ENCODE measurements around the gene ZFP36L2.
"Not testable (repeated sequence)": the region's sequence is repeated elsewhere in the genome, so short reads cannot be mapped to it uniquely, and the experiment has no call there.

ZFP36L2 gene

GRCh38 chr2:43190311-43191052, 35.9 kb downstream of the ZFP36L2 start:
- Histone ChIP-seq H3K27me3 (ENCODE audit: insufficient read depth, low read length) (no peaks in the 10 kb centered on the region), H3K9me3 (ENCODE audit: low read length) (no peaks in the 10 kb centered on the region), H3K4me3 (ENCODE audit: low read length) (no peak overlapping the region), H2AFZ (ENCODE audit: low read depth, low read length) (no peak overlapping the region), H3K36me3 (ENCODE audit: insufficient read depth, low read length) (no peaks in the 10 kb centered on the region), H3K4me1 (ENCODE audit: insufficient read depth, low read length) (no peaks in the 10 kb centered on the region)

DNA sequence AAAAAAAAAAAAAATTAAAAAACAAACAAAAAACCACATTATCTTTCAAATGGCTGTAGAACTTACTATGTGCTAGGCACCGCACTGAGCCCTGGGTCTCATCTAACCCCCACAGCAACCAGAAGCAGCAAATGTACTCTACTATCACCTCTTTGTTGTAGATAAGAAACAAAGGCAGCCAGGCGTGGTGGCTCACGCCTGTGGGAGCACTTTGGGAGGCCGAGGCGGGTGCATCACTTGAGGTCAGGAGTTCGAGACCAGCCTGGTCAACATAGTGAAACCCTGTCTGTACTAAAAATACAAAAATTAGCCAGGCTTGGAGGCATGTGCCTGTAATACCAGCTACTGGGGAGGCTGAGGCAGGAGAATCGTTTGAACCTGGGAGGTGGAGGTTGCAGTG, 36.5 kb downstream of the ZFP36L2 start:
- H3K4me3 ChIP-seq (ENCODE audit: low read length); H2AFZ ChIP-seq (ENCODE audit: low read depth, low read length); H3K36me3 ChIP-seq (ENCODE audit: insufficient read depth, low read length); H3K9me3 ChIP-seq (ENCODE audit: low read length); H3K27me3 ChIP-seq (ENCODE audit: insufficient read depth, low read length); H3K4me1 ChIP-seq (ENCODE audit: insufficient read depth, low read length): not testable (repeated sequence)

GRCh38 chr2:43188561-43189386, 37.6 kb downstream of the ZFP36L2 start:
- Histone ChIP-seq H3K36me3 (ENCODE audit: insufficient read depth, low read length) (no peaks in the 10 kb centered on the region), H3K4me3 (ENCODE audit: low read length) (no peak overlapping the region), H2AFZ (ENCODE audit: low read depth, low read length) (no peak overlapping the region), H3K4me1 (ENCODE audit: insufficient read depth, low read length) (no peaks in the 10 kb centered on the region), H3K27me3 (ENCODE audit: insufficient read depth, low read length) (no peaks in the 10 kb centered on the region), H3K9me3 (ENCODE audit: low read length) (peaks cover 4% of the 10 kb centered on the region)

DNA sequence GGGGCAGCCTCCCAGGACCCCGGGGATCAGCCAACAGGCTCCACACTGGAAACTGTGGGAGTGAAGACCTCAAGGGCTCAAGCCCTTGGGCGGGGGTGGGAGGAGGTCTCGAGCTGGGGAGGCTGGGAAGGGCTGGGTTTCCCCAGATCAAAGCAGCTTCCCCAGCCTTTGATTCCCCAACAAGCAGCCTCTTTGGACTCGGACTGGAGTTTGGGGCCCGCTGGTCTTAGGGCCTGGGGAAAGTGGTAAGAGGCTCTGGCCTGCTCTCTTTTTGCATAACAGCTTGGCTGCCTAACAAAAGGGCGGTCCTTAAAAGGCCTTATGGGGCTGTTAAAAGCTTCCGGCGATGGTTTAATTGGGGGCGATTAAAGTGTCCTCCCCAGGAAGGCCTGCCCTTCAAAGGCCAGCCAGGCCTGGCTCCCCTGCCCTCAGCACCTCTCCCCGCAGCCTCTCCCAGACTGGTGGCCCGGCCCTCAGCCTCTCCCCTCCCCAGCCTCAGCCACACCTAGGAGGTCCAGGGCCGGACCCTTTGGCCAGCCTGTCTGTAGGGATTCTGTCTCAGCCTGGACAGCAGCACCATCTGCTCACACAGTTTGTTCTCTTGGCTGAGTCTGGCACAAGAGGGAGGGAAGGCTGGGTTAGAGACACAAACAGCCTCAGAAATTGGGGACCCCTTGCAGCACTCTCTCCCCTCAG, 39.6 kb downstream of the ZFP36L2 start:
- H3K36me3 ChIP-seq (ENCODE audit: insufficient read depth, low read length) = no peaks in the 10 kb centered on the region
- H2AFZ ChIP-seq (ENCODE audit: low read depth, low read length) = no peak overlapping the region
- H3K4me1 ChIP-seq (ENCODE audit: insufficient read depth, low read length) = no peaks in the 10 kb centered on the region
- H3K27me3 ChIP-seq (ENCODE audit: insufficient read depth, low read length) = no peaks in the 10 kb centered on the region
- H3K9me3 ChIP-seq (ENCODE audit: low read length) = peaks cover 4% of the 10 kb centered on the region
- no peak overlapping the region for H3K4me3 ChIP-seq (ENCODE audit: low read length)

DNA sequence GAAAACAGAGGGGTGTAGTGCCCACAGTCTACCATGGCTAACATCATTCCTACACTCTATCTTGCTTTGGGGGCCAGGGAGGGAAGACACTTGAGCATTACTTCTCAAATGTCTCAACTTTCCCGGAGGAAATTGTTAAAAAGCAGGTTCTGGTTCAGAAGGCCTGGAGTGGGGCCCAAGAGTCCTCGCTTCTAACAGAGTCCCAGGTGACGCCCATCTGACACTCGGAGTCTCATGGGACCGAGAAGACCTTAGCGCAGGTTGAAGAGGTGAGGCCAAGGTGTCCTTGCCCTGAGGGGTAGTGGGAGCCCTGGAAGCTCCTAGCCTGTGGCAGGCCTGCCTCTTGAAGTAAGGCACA, 40.1 kb downstream of the ZFP36L2 start:
- Histone ChIP-seq H2AFZ (ENCODE audit: low read depth, low read length) (no peak overlapping the region), H3K4me1 (ENCODE audit: insufficient read depth, low read length) (no peaks in the 10 kb centered on the region), H3K27me3 (ENCODE audit: insufficient read depth, low read length) (no peaks in the 10 kb centered on the region), H3K4me3 (ENCODE audit: low read length) (no peak overlapping the region), H3K36me3 (ENCODE audit: insufficient read depth, low read length) (no peaks in the 10 kb centered on the region), H3K9me3 (ENCODE audit: low read length) (peaks cover 4% of the 10 kb centered on the region)

- H3K4me3 ChIP-seq (ENCODE audit: low read length) = no peak overlapping the region
- H3K4me1 ChIP-seq (ENCODE audit: insufficient read depth, low read length) = no peaks in the 10 kb centered on the region
- peaks cover 4% of the 10 kb centered on the region for H3K9me3 ChIP-seq (ENCODE audit: low read length)
- H3K36me3 ChIP-seq (ENCODE audit: insufficient read depth, low read length) = no peaks in the 10 kb centered on the region
- no peaks in the 10 kb centered on the region for H3K27me3 ChIP-seq (ENCODE audit: insufficient read depth, low read length)
- no peak overlapping the region for H2AFZ ChIP-seq (ENCODE audit: low read depth, low read length)
These were observed 41.3 kb downstream of the ZFP36L2 start for GRCh38 chr2:43185146-43185545.

GRCh38 chr2:43184339-43184895, 42.0 kb downstream of the ZFP36L2 start:
- H2AFZ ChIP-seq (ENCODE audit: low read depth, low read length) = no peak overlapping the region
- H3K4me1 ChIP-seq (ENCODE audit: insufficient read depth, low read length) = no peaks in the 10 kb centered on the region
- no peak overlapping the region for H3K4me3 ChIP-seq (ENCODE audit: low read length)
- no peaks in the 10 kb centered on the region for H3K27me3 ChIP-seq (ENCODE audit: insufficient read depth, low read length)
- peaks cover 4% of the 10 kb centered on the region for H3K9me3 ChIP-seq (ENCODE audit: low read length)
- H3K36me3 ChIP-seq (ENCODE audit: insufficient read depth, low read length) = no peaks in the 10 kb centered on the region

DNA sequence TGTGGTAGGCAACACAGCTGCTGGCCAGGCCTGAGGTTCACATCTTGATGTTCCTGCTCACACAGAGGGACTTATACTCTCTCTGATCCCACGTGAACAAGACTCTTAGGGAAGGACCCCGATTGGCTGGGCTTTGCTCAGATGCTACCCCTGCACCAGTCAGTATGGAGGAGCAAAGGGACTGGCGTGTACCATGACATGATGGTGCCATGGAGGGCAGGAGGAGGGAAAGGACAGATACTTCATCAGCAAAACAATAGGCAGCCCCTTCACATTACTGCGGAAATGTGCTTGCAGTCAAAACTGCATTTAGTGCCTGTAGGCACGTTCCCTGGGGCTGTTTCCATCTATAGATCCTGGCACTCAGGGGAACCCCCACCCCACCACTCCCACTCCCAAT, 42.7 kb downstream of the ZFP36L2 start:
- Histone ChIP-seq H3K27me3 (ENCODE audit: insufficient read depth, low read length) (no peaks in the 10 kb centered on the region), H3K4me3 (ENCODE audit: low read length) (no peak overlapping the region), H3K4me1 (ENCODE audit: insufficient read depth, low read length) (peaks cover 6% of the 10 kb centered on the region), H2AFZ (ENCODE audit: low read depth, low read length) (no peak overlapping the region), H3K9me3 (ENCODE audit: low read length) (peaks cover 4% of the 10 kb centered on the region), H3K36me3 (ENCODE audit: insufficient read depth, low read length) (no peaks in the 10 kb centered on the region)

DNA sequence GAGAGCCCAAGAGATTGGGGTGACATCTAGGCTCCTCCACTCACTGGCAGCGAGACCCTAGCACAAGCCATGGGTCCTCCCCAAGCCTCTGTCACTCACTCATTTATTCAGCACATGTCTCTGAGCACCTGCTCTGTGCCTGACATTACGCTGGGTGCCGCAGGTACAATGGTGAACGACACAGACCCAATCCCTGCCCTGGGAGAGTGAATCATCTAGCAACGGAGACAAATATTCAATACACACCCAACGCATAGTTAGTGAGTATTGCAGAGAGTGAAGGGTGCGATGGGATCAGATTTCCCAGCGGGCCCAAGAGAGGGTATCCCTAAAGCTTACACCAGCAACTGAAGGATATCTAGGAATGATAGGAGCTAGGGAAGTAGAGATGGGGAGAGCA, 45.5 kb downstream of the ZFP36L2 start:
- Histone ChIP-seq H3K36me3 (ENCODE audit: insufficient read depth, low read length) (no peaks in the 10 kb centered on the region), H3K4me3 (ENCODE audit: low read length) (no peak overlapping the region), H3K27me3 (ENCODE audit: insufficient read depth, low read length) (no peaks in the 10 kb centered on the region), H3K9me3 (ENCODE audit: low read length) (peaks cover 4% of the 10 kb centered on the region), H3K4me1 (ENCODE audit: insufficient read depth, low read length) (peaks cover 9% of the 10 kb centered on the region), H2AFZ (ENCODE audit: low read depth, low read length) (no peak overlapping the region)

DNA sequence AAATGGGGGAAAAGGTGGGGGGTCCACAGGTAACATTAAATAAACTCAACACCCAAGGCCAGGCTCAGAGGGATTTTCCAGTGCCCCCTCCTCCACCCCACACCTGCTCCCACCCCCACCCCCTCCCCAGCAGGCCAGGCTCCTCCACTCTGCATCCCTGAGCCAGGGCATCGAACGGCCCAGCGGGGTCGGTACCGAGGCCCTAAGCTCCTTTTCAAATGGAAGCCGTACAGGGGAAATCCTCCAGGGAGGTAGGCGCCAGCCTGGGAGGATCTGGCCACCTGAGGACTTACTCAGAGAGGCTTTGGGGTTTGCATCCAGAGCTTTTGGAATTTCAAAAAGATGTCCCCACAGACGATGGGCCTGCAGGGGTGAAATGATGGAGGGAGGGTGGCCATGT, 46.5 kb downstream of the ZFP36L2 start:
- peaks cover 3% of the 10 kb centered on the region for H3K9me3 ChIP-seq (ENCODE audit: low read length)
- no peak overlapping the region for H3K4me3 ChIP-seq (ENCODE audit: low read length)
- peaks cover 12% of the 10 kb centered on the region for H3K4me1 ChIP-seq (ENCODE audit: insufficient read depth, low read length)
- H3K36me3 ChIP-seq (ENCODE audit: insufficient read depth, low read length) = no peaks in the 10 kb centered on the region
- H3K27me3 ChIP-seq (ENCODE audit: insufficient read depth, low read length) = no peaks in the 10 kb centered on the region
- H2AFZ ChIP-seq (ENCODE audit: low read depth, low read length) = no peak overlapping the region

DNA sequence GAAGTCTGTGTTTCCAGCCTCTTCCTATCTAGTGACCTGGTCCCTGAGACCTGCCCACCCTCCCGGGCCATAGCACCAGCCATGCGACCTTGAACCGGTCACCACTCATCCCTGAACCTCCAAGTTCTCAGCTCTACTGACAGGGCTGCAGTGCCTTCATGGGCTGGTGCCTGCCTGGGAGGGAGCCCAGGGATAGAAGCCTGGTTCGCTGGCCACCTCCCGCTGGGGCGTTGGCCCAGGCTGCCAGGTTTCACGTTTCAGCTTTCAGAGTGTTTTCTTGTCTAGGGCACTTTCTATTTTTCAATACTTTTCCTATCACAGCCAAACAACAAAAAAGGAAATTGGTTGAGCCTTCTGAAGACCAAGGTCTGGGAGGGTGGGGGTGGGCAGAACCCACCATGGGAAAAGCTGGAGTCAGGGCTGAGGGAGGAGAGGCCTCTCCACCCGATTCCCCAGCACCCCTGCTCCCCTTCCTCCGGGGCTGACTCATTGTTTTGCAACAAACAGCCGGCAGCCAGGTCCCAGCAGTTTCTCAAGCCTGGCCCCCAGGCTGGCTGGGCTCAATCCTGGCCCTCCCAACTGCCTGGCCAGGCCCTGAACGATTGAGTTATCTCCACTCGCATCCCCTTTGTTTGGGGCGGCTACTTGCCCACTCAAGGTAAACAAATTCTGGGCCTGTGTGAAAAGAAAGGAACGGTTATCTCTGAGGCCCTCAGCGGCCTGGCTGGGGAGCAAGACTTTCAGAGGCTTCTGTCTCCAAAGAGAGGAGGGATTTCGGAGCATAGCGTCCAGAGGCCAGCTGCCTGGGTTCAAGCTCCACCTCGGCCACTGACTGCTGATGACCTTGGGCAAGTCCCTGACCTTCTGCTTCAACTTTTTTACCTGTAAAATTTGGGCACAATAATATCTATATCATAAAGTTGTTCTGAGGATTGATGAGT, 47.5 kb downstream of the ZFP36L2 start:
- Histone ChIP-seq H3K36me3 (ENCODE audit: insufficient read depth, low read length) (no peaks in the 10 kb centered on the region), H3K9me3 (ENCODE audit: low read length) (no peaks in the 10 kb centered on the region), H3K4me3 (ENCODE audit: low read length) (no peak overlapping the region), H3K4me1 (ENCODE audit: insufficient read depth, low read length) (peaks cover 23% of the 10 kb centered on the region), H2AFZ (ENCODE audit: low read depth, low read length) (peak overlapping the region; percentile 74), H3K27me3 (ENCODE audit: insufficient read depth, low read length) (no peaks in the 10 kb centered on the region)

- no peaks in the 10 kb centered on the region for H3K36me3 ChIP-seq (ENCODE audit: insufficient read depth, low read length)
- no peak overlapping the region for H3K4me3 ChIP-seq (ENCODE audit: low read length)
- no peaks in the 10 kb centered on the region for H3K27me3 ChIP-seq (ENCODE audit: insufficient read depth, low read length)
- no peaks in the 10 kb centered on the region for H3K9me3 ChIP-seq (ENCODE audit: low read length)
- peak overlapping the region; percentile 74 for H2AFZ ChIP-seq (ENCODE audit: low read depth, low read length)
- peaks cover 24% of the 10 kb centered on the region for H3K4me1 ChIP-seq (ENCODE audit: insufficient read depth, low read length)
These were observed 48.3 kb downstream of the ZFP36L2 start for GRCh38 chr2:43178055-43178598.

All from neuron (in vitro differentiated cells).